Stimulated activated CD4-positive, alpha-beta T cell treated with anti-CD3 and anti-CD28 coated beads, TNF-alpha, amount 100 ng/mL, for 24 hours (primary cell): ENCODE results near the gene MAP3K15.
"Not testable (repeated sequence)": the region's sequence is repeated elsewhere in the genome, so short reads cannot be mapped to it uniquely, and the experiment has no call there.

Experiments used
- DNase-seq, 3 experiments: peaks; one replicate each; pipeline ENCODE4 v3.0.0-alpha.2; 2020; ENCODE audit warnings: low read depth in 3 of 3

The MAP3K15 gene

DNA sequence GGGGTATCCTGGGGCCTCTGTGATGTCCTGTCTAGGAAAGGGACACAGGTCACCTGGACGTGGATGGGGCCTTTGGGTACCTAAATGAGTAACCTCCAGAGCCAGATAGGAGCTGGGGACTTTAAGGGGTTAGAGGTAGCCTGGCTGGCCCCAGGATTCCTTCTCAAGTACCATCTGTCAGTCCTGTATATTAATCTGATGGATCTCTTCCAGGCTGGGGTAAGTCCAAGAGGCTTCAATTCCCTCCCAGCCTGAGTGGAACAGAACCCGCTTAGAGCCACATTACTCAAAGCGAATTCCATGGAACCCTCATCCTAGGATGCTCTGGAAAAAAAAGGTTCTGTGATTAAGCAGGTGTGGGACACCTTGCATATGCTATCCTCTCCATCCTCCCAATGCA is 24.8 kb upstream of the MAP3K15 start:
- DNase-seq = no peak

- no peak for DNase-seq
These were observed 24.4 kb upstream of the MAP3K15 start for GRCh38 chrX:19539665-19540064.

GRCh38 chrX:19535476-19535875 is 20.2 kb upstream of the MAP3K15 start:
- DNase-seq = no peak

GRCh38 chrX:19532709-19533108 is 17.4 kb upstream of the MAP3K15 start:
- no peak for DNase-seq

DNA sequence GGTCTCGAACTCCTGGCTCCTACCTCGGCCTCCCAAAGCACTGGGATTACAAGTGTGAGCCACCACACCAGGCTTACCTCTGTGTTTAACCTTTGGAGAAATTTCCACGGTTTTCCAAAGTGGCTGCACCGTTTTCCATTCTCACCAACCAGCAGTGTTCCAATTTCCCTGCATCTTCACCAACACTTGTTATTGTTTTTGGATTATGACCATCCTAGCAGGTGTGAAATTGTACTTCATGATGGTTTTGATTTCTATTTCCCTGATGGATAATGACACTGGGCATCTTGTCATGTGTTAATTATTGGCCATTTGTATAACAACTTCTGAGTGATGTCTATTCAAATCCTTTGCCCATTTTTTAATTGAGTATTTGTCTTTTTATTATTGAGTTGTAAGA is 2.7 kb upstream of the MAP3K15 start:
- DNase-seq = no peak

DNA sequence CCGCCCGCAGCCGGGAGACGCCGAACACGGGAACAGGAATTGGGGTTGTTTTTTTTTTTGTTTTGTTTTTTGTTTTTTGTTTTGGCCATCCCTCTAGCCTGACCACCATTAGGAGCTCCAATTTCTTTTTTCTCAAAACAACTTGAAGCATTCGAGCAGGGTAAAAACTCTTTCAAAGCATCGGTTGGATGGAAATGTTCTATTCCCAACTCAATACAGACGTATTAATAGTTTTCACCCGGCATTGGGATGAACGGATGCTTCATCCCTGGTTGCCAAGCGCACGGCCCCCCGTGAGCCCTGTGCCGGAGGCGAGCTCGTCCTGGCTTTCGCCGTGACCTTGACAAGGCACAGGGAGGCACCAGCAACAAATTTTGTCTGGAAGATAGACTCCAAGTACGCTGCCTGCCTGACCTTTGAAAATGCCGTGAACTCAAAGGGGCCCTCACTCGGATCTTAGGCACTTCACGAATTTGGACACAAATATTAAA is 352 bp upstream of the MAP3K15 start:
- no peak for DNase-seq

GRCh38 chrX:19513383-19513782 is 1.9 kb downstream of the MAP3K15 start:
- DNase-seq = no peak

GRCh38 chrX:19512961-19513360 is 2.3 kb downstream of the MAP3K15 start:
- DNase-seq = no peak

- no peak for DNase-seq
These were observed 2.9 kb downstream of the MAP3K15 start for GRCh38 chrX:19512359-19512758.

DNA sequence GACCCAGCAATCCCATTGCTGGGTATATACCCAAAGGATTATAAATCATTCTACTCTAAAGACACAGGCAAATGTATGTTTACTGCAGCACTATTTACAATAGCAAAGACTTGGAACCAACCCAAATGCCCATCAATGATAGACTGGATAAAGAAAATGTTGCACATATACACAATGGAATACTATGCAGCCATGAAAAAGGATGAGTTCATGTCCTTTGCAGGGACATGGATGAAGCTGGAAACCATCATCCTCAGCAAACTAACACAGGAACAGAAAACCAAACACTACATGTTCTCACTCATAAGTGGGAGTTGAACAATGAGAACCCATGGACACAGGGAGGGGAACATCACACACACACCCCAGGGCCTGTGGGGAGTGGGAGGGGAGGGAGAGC is 3.5 kb downstream of the MAP3K15 start:
- DNase-seq = not testable (repeated sequence)

DNA sequence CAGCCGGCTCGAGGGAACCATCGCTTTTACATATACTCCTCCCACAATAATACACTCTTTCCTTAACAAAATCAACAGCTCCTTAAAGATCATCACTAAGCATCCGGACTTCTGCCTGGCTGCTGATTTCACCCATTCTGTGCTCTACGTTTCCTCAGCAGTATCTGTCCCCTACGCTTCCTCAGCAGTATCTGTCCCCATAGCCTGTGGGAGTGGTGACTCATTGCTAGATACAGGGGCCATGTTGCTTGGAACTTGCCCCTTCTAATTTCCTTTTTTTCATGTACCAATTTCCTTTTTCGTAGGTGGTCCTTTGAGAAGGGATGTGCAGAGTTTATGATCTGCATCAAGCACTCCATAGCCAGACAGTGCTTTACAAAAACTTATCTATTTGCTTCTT is 18.6 kb downstream of the MAP3K15 start:
- DNase-seq = no peak

DNA sequence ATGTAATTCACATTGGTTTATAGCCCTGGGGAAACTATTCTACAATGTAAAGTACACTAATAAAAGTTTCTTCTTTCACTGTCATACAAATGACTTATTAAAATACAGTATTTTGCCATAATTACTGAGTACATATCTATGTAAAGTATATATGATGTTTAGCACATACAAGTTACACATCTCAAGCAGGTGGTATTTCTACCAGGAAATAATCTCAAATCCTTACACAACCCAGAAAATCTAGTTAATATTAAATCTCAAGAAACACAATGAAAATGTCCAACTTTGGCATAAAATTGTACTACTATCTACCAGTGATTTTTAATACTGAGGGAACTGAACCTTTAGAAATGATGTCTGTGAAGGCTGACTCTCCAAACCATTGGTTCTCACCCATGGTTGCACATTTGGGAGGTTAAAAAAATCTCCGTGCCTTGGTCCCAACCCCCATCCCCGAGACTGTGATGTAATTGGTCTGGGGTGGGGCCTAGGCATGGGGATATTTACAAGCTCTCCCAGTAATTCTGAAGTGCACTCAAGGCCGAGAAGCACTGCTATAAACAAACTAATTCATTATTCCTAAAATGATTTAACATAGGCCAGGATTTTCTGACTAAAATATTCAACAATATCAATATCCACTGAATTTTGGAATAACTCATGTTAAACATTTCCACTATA is 27.6 kb downstream of the MAP3K15 start:
- no peak for DNase-seq

DNA sequence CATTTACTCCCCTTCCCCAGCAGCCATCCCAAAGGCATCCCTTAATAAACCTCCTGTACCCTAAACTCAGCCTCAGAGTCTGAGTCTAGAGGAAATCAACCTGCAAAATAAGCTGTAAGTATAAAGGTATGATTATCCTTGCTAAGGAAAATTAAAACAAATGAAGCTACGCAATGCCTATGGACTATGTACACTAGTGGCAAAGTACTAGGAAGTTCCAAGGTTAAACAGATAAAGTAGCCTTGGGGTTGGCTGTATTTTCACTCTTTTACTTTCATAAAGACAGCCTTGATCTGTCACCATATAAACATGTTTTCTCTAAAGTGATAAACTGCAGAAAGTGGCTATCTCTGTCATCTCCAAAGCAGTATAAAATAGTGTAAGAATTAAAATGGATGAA is 35.9 kb downstream of the MAP3K15 start:
- DNase-seq = no peak

- not testable (repeated sequence) for DNase-seq
These were observed 46.9 kb downstream of the MAP3K15 start for GRCh38 chrX:19468383-19468782.

DNA sequence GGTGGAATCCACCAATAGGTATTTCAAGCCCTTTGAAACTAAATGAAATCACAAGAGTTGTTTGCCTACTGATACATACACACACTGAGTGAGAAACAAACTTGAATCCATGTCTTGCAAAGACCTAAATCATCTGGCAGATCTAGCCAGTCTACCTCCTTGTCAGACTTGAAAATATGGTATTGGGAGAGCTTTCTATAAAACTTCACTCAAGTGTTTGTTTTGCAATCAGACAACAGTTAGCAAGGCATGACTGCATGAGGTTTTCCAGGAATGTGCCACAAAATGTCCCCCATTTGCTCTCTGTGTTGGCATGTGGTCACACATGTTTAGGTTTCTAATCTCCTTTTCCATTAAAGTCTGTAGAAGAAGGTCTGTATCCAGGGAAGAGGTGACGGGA is 52.4 kb downstream of the MAP3K15 start:
- no peak for DNase-seq

- no peak for DNase-seq
These were observed 53.1 kb downstream of the MAP3K15 start for GRCh38 chrX:19462231-19462630.

DNA sequence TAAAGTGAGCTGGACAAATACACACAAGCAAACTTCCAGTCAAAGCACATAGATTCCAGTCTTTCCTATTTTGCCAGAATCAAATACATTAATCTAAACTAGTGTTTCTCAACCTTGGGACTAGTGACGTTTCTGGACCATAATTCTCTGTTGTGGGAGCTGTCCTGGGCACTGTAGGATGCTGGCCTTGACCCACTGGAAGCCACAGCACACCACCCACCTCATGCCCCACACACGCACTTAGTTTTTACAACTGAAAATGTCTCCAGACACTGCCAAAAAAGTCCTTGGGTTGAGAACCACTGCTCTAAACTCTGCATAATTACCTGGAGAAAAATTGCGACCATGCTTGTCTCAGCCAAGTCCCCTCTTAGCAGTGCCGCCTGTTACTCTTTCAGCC is 57.6 kb downstream of the MAP3K15 start:
- no peak for DNase-seq

GRCh38 chrX:19448077-19448476 is 67.2 kb downstream of the MAP3K15 start:
- no peak for DNase-seq

GRCh38 chrX:19446397-19446796 is 68.9 kb downstream of the MAP3K15 start:
- no peak for DNase-seq

- DNase-seq = not testable (repeated sequence)
These were observed 69.5 kb downstream of the MAP3K15 start for GRCh38 chrX:19445772-19446171.

DNA sequence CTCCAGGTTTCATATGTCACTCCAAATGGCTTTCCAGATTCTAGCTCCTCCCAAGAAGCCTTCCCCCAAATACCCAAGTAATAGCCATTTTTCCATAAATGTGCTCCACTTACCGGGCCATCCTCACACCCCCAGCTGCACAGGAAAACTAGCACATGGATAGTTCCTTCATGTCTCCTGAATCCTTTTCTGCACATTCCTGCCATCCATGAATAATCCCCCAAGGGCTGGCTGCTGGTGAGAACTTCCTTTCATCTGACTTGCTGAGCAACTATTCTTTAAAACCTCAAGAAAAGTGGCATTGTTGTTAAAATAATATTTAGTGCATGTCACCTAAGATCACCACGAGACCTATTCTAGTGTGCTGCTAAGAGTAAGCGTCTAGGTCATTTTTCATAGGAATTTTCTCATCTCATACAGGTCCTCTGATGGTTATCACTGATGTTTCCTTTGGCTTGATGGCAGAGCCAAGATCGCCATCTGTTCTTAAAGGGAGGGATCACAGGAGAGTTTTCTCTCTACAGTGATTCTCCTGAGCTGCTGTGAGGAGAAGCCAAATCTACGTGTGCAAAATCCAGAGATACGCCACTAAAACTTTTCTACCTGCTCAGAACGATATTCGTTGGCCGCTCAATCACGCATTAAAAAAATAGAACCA is 71.3 kb downstream of the MAP3K15 start:
- DNase-seq = no peak

- DNase-seq = no peak
These were observed 74.6 kb downstream of the MAP3K15 start for GRCh38 chrX:19440713-19441112.

- not testable (repeated sequence) for DNase-seq
These were observed 92.6 kb downstream of the MAP3K15 start for GRCh38 chrX:19422661-19423060.

DNA sequence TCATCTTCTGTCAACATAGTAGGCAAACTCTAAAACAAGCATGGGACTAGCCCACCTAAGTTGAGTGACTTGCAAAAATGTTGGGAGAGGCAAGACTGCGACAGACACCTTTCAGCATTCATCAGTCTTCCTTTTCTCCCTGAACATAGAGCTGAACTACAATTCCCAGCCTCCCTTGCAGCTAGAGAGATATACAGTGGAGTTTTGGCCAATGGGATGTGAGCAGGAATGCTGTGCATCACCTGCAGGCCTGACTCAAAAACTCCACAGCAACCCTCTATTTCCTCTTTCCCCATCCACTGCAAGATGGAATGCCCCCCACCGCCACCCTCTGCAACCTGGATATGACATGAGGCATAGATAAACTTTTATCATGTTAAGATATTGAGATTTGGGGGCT is 105.0 kb downstream of the MAP3K15 start:
- no peak for DNase-seq
